ENCODE results near the gene NUP214. TPM values are rescaled to one million over a fixed set of nuclear protein-coding genes. Genes with fewer than 3 reads are reported as not detected.
"Not testable (repeated sequence)": the region's sequence is repeated elsewhere in the genome, so short reads cannot be mapped to it uniquely, and the experiment has no call there.

The NUP214 gene
- total RNA-seq, 2 donors from 2014 or later = 29.5 to 31.6 TPM

DNA sequence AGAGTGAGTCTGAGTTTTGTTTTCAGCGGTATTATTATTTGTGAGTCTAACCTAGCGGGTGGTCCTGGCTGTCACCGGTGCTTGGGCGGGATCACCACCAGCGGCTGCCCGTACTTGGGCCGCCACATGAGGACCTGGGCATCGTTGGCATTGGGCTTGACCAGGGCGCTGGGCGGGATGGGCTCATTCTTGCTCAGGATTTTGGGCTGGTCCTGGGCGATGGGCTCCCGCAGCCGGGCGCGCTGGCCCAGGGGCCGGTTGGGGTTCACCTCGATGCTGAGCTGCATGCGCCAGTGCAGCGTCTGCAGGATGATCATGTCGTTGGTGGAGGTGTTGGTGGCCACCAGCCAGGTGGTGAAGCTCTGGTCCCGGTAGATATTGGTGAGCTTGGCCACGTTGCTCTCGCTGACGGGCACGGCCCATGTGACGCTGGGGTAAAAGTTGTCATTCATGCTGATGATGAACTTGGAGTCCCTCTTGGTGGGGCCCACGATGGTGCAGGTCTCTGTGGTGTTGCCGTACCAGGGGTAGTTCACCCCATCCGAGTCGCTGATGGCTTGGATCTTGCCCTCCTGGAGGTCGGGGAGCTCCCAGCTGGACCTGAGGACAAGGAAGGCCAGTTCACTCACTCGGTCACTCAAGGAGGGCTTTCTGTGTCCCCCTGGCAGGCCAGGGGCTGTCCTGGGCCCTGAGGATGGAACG, 135.5 kb downstream of the NUP214 start:
- TF ChIP-seq, protein P1, sequence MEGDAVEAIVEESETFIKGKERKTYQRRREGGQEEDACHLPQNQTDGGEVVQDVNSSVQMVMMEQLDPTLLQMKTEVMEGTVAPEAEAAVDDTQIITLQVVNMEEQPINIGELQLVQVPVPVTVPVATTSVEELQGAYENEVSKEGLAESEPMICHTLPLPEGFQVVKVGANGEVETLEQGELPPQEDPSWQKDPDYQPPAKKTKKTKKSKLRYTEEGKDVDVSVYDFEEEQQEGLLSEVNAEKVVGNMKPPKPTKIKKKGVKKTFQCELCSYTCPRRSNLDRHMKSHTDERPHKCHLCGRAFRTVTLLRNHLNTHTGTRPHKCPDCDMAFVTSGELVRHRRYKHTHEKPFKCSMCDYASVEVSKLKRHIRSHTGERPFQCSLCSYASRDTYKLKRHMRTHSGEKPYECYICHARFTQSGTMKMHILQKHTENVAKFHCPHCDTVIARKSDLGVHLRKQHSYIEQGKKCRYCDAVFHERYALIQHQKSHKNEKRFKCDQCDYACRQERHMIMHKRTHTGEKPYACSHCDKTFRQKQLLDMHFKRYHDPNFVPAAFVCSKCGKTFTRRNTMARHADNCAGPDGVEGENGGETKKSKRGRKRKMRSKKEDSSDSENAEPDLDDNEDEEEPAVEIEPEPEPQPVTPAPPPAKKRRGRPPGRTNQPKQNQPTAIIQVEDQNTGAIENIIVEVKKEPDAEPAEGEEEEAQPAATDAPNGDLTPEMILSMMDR (IDR thresholded peaks at IDR 0.05) = no peak
- Histone ChIP-seq H3K27me3 (no peaks in the 10 kb centered on the region), H3K4me3 (no peak overlapping the region), H3K27ac (peak overlapping the region; percentile 98), H3K36me3 (peaks cover 21% of the 10 kb centered on the region), H3K4me1 (peaks cover 5 to 75% of the 10 kb centered on the region in 2 donors), H3K9me3 (no peaks in the 10 kb centered on the region)
- DNase-seq (ENCODE audit: low spot score) = no peak

DNA sequence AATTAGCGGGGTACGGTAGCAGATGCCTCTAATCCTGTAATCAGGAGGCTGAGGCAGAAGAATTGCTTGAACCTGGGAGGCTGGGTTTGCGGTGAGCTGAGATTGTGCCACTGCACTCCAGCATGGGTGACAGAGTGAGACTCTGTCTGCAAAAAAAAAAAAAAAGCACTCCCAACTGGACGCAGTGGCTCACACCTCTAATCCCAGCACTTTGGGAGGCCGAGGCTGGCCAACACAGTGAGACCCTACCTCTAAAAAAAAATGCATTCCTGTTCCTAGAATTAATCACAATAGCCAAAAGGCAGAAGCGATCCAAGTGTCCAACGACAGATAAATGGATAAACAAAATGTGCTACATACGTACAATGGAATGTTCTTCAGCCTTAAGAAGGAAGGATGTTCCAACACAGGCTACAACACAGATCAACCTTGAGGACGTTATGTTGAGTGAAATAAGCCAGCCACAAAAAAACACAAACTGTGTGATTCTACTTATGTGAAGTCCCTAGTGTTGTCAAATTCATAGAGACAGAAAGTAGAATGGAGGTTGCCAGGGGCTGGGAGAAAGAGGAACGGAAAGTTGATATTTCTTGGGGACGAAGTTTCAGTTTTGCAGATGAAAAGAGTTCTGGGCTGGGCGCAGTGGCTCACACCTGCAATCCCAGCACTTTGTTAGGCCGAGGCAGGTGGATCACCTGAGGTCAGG, 137.1 kb downstream of the NUP214 start:
- Histone ChIP-seq H3K4me3 (no peak overlapping the region), H3K36me3 (peaks cover 21% of the 10 kb centered on the region), H3K27me3 (no peaks in the 10 kb centered on the region), H3K27ac (peak overlapping the region; percentile 98), H3K9me3 (no peaks in the 10 kb centered on the region), H3K4me1 (peaks cover 5 to 75% of the 10 kb centered on the region in 2 donors)
- DNase-seq (ENCODE audit: low spot score) = no peak
- TF ChIP-seq, protein P1 (IDR thresholded peaks at IDR 0.05) = no peak

DNA sequence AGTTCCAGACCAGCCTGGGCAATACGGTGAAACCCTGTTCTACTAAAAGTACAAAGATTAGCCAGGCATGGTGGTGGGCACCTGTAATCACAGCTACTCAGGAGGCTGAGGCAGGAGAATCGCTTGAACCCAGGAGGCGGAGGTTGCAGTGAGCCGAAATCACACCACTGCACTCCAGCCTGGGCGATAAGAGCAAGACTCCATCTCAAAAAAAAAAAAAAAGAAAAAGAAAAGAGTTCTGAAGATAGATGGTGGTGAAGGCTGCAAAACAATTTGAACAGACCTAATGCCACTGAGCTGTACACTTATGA, 137.6 kb downstream of the NUP214 start:
- not testable (repeated sequence) for H3K4me3 ChIP-seq; DNase-seq (ENCODE audit: low spot score); H3K27me3 ChIP-seq; H3K9me3 ChIP-seq
- Histone ChIP-seq H3K27ac (peak overlapping the region; percentile 98), H3K36me3 (peaks cover 21% of the 10 kb centered on the region), H3K4me1 (peaks cover 5 to 76% of the 10 kb centered on the region in 2 donors)

DNA sequence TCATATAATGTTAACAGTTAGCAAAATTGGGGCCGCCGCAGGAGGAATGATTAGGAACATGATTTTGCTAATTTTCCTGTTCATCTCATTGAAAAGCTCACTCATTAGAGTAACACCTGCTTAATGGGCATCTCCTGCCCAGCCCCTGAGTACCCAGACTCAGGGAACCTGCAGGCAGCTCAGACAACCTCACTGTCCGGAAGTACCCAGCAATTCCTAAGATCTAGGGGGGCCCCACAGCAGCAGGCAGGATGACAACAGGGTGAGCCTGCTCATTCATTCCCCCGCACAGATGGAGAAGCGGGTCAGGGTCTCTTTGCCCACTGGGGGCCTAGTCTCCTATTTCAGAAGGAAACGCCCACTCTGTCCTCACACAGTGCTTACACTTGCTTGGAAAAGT, 138.3 kb downstream of the NUP214 start:
- DNase-seq (ENCODE audit: low spot score) = no peak
- Histone ChIP-seq H3K27me3 (no peaks in the 10 kb centered on the region), H3K9me3 (no peaks in the 10 kb centered on the region), H3K4me3 (no peak overlapping the region), H3K27ac (peak overlapping the region; percentile 98), H3K4me1 (peaks cover 5 to 76% of the 10 kb centered on the region in 2 donors), H3K36me3 (peaks cover 21% of the 10 kb centered on the region)
- TF ChIP-seq, protein P1 (IDR thresholded peaks at IDR 0.05) = no peak

DNA sequence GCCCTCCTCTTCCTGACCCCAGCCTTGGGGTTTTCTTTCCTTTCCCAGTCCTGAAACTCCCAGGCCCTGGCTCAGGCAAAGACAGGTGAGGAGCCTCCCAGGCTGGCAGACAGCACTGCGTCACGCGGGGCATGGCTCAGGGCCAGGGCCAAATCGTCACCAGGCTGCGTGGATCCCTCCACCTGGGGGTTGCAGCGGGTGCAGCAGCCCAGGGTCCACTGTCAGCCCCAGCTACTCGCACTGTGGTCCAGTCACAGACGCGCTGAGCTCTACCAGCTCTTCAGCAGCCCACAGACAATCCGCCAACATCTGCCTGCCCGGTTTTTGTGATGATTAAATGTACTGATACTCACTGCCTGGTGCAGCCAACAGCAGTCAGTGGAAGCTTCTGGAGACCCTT, 138.8 kb downstream of the NUP214 start:
- TF ChIP-seq, protein P1 (IDR thresholded peaks at IDR 0.05) = no peak
- H3K4me1 ChIP-seq = peaks cover 5 to 75% of the 10 kb centered on the region in 2 donors

More for the DNA sequence above, 138.8 kb downstream of the NUP214 start:
- Histone ChIP-seq H3K36me3 (peaks cover 18% of the 10 kb centered on the region), H3K9me3 (no peaks in the 10 kb centered on the region), H3K4me3 (no peak overlapping the region), H3K27me3 (no peaks in the 10 kb centered on the region), H3K27ac (peak overlapping the region; percentile 98)
- no peak for DNase-seq (ENCODE audit: low spot score)
